HEK293 (cell line): ENCODE measurements around the gene SOX18.
A peak's percentile ranks its signal among the peaks of the same experiment; 100 is the strongest.

Experiments
- CTCF ChIA-PET: fragments of 350-600 bp; formaldehyde crosslinking; extraction: SDS; loops from one replicate; lab custom pipeline; 2021; ENCODE audit warnings: antibody characterized with exemption; lab: Yijun Ruan, JAX
- POLR2A ChIA-PET: fragments of 300-600 bp; formaldehyde crosslinking; extraction: SDS; loops from one replicate; lab custom pipeline; 2020; ENCODE audit warnings: antibody characterized with exemption, inconsistent platforms; lab: Yijun Ruan, JAX
- H3K27ac ChIP-seq: fragments of 200-500 bp; sonication (Bioruptor generic); 2 replicates; pipeline ENCODE4 v1.5.1; 2014; ENCODE audit warnings: low read depth, low read length, control low read depth, inconsistent platforms; ENCODE audit errors: extremely low read depth
- H3K36me3 ChIP-seq, 2 experiments: fragments of 200-500 bp in 1 of 2; sonication (Bioruptor generic) in 1 of 2; 1 replicate in 1 of 2; 2 replicates in 1 of 2; pipeline ENCODE4 v1.5.1; 2014 to 2017; ENCODE audit warnings: inconsistent platforms in 2 of 2, low read length in 2 of 2; ENCODE audit not compliant: control insufficient read depth in 2 of 2, insufficient read depth in 1 of 2
- H3K4me1 ChIP-seq: fragments of 200-500 bp; sonication (Bioruptor generic); 2 replicates; pipeline ENCODE4 v1.5.1; 2014; ENCODE audit warnings: mild to moderate bottlenecking, low read length, inconsistent platforms; ENCODE audit not compliant: control insufficient read depth, insufficient read depth
- H3K4me3 ChIP-seq: 2 replicates; pipeline ENCODE4 v1.5.1; 2011; ENCODE audit warnings: low read depth, mild to moderate bottlenecking, control low read depth, low read length, moderate library complexity
- H3K9me3 ChIP-seq: fragments of 200-500 bp; sonication (Bioruptor generic); 2 replicates; pipeline ENCODE4 v1.5.1; 2014; ENCODE audit warnings: low read depth, low read length, inconsistent platforms; ENCODE audit not compliant: control insufficient read depth, insufficient read depth
- EGR2 ChIP-seq: fragments of 450-650 bp; formaldehyde crosslinking; IDR thresholded peaks from 2 replicates; pipeline ENCODE4 v1.5.1; 2016; ENCODE audit warnings: low read depth, missing biosample characterization, missing genetic modification characterization
- GLI2 ChIP-seq: fragments of 450-650 bp; formaldehyde crosslinking; IDR thresholded peaks from 2 replicates; pipeline ENCODE4; 2017; ENCODE audit warnings: missing biosample characterization, missing genetic modification characterization, low read depth, borderline replicate concordance
- GLIS1 ChIP-seq: fragments of 450-650 bp; formaldehyde crosslinking; IDR thresholded peaks from 2 replicates; pipeline ENCODE4 v1.5.1; 2016; ENCODE audit warnings: missing biosample characterization, missing genetic modification characterization
- GLIS2 ChIP-seq: fragments of 450-650 bp; formaldehyde crosslinking; IDR thresholded peaks from 2 replicates; pipeline ENCODE4 v1.5.1; 2016; ENCODE audit warnings: missing biosample characterization, missing genetic modification characterization
- IKZF3 ChIP-seq: fragments of 450-650 bp; IDR thresholded peaks from 2 replicates; pipeline ENCODE4 v1.5.0; 2018; ENCODE audit warnings: missing biosample characterization, mild to moderate bottlenecking, missing genetic modification characterization, moderate library complexity
- PATZ1 ChIP-seq: fragments of 450-650 bp; formaldehyde crosslinking; IDR thresholded peaks from 2 replicates; pipeline ENCODE4 v1.5.1; 2016; ENCODE audit warnings: missing biosample characterization, missing genetic modification characterization
- ZFHX2 ChIP-seq: fragments of 450-650 bp; formaldehyde crosslinking; conservative IDR thresholded peaks from 2 replicates; pipeline ENCODE4 v1.5.1; 2016; ENCODE audit warnings: missing biosample characterization, missing genetic modification characterization
- ZNF174 ChIP-seq: fragments of 450-650 bp; formaldehyde crosslinking; IDR thresholded peaks from 2 replicates; pipeline ENCODE4 v1.5.0; 2017; ENCODE audit warnings: missing biosample characterization, mild to moderate bottlenecking, missing genetic modification characterization
- ZNF26 ChIP-seq: fragments of 450-650 bp; formaldehyde crosslinking; IDR thresholded peaks from 2 replicates; pipeline ENCODE4 v1.5.1; 2016; ENCODE audit warnings: missing biosample characterization, missing genetic modification characterization
- ZNF521 ChIP-seq: fragments of 450-650 bp; formaldehyde crosslinking; IDR thresholded peaks from 2 replicates; pipeline ENCODE4 v1.5.1; 2017; ENCODE audit warnings: missing biosample characterization, mild to moderate bottlenecking, missing genetic modification characterization
- ZNF600 ChIP-seq: fragments of 450-650 bp; formaldehyde crosslinking; IDR thresholded peaks from 2 replicates; pipeline ENCODE4 v1.5.1; 2016; ENCODE audit warnings: missing biosample characterization, missing genetic modification characterization

The SOX18 gene

GRCh38 chr20:64035066-64035932 is 14.1 kb downstream of the SOX18 start:
- CTCF ChIA-PET, result interaction anchor here (1.6 to 2.1 kb wide), 2 partner anchors 19 to 55 kb away, joined by 4 to 6 read pairs; partner anchors contain the start of gene PRPF6
- H3K4me3 ChIP-seq, result no peak overlapping the region
- POLR2A ChIA-PET, result no interaction called here

DNA sequence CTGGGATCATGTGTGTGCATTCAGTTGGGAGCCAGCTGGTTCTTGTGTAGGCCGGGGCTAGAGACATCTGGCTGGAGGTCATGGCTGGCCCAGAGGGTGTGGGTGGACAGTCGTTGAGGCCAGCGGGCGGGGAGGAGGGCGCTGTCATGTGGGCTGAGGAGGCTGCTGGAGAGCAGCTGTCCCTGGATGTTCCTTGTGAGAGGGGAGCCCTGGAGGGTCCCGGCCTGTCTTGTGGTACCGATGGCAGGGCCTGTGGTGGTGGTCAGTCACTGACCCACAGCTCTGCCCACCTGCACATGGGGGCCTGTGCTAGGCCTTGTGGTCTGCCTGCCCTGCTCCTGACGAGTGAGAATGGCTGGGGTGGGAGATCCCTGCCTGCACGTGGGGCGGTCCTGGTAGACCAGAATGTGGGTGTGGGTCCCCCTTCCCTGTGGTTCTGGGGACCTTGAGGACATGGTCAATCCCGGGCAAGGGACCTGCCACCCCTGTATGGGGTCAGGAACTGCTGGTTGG is 15.4 kb downstream of the SOX18 start:
- Histone ChIP-seq H3K4me3 (no peak overlapping the region), H3K9me3 (no peaks in the 10 kb centered on the region), H3K4me1 (peaks cover 18% of the 10 kb centered on the region), H3K27ac (no peak overlapping the region), H3K36me3 (peaks cover 0 to 57% of the 10 kb centered on the region in 2 experiments; a peak in 2 of 3 replicates)
- CTCF ChIA-PET, result no interaction called here
- TF ChIP-seq ZFHX2 (tag by site-specific recombination) (peak; percentile 66), ZNF521 (tag by site-specific recombination) (no peak), EGR2 (tag by site-specific recombination) (peak; percentile 81), GLI2 (no peak)
- POLR2A ChIA-PET, result no interaction called here

More at GRCh38 chr20:64035066-64035932, 14.1 kb downstream of the SOX18 start:
- Histone ChIP-seq H3K36me3 (peaks cover 0 to 45% of the 10 kb centered on the region in 2 experiments; a peak in 2 of 3 replicates), H3K27ac (no peak overlapping the region), H3K9me3 (no peaks in the 10 kb centered on the region), H3K4me1 (peaks cover 13% of the 10 kb centered on the region)
- TF ChIP-seq ZNF26 (tag by site-specific recombination) (no peak), GLIS2 (peak; percentile 27; the same call in 1 of the 2 replicates), GLIS1 (tag by site-specific recombination) (peak; percentile 51), ZNF600 (tag by site-specific recombination) (peak; percentile 31; the same call in 1 of the 2 replicates), IKZF3 (tag by site-specific recombination) (no peak), ZFHX2 (tag by site-specific recombination) (0 out of 2 replicates have a peak, but pooled peaks have one; percentile 27), PATZ1 (tag by site-specific recombination) (0 out of 2 replicates have a peak, but pooled peaks have one; percentile 43)

GRCh38 chr20:64032706-64033624 is 16.5 kb downstream of the SOX18 start:
- POLR2A ChIA-PET, result interaction anchor here (0.8 kb wide), 1 partner anchor 30 kb away, joined by 4 read pairs; the partner anchor contains the start of gene TCEA2
- TF ChIP-seq GLIS2, result 0 out of 2 replicates have a peak, but pooled peaks have one; percentile 16
- TF ChIP-seq ZNF174 (tag by site-specific recombination), result no peak
- peaks cover 0 to 67% of the 10 kb centered on the region in 2 experiments; a peak in 2 of 3 replicates for H3K36me3 ChIP-seq
- CTCF ChIA-PET, result no interaction called here
- peaks cover 18% of the 10 kb centered on the region for H3K4me1 ChIP-seq
- 0 out of 2 replicates have a peak overlapping the region, but pooled peaks have one; percentile 3 for H3K27ac ChIP-seq
- no peaks in the 10 kb centered on the region for H3K9me3 ChIP-seq
- H3K4me3 ChIP-seq, result no peak overlapping the region
